Measurements from ENCODE around the gene BTN1A1.

The BTN1A1 gene

GRCh38 chr6:26556263-26557070 lies 56.4 kb downstream of the BTN1A1 start (continued):
- TF ChIP-seq, protein P1, sequence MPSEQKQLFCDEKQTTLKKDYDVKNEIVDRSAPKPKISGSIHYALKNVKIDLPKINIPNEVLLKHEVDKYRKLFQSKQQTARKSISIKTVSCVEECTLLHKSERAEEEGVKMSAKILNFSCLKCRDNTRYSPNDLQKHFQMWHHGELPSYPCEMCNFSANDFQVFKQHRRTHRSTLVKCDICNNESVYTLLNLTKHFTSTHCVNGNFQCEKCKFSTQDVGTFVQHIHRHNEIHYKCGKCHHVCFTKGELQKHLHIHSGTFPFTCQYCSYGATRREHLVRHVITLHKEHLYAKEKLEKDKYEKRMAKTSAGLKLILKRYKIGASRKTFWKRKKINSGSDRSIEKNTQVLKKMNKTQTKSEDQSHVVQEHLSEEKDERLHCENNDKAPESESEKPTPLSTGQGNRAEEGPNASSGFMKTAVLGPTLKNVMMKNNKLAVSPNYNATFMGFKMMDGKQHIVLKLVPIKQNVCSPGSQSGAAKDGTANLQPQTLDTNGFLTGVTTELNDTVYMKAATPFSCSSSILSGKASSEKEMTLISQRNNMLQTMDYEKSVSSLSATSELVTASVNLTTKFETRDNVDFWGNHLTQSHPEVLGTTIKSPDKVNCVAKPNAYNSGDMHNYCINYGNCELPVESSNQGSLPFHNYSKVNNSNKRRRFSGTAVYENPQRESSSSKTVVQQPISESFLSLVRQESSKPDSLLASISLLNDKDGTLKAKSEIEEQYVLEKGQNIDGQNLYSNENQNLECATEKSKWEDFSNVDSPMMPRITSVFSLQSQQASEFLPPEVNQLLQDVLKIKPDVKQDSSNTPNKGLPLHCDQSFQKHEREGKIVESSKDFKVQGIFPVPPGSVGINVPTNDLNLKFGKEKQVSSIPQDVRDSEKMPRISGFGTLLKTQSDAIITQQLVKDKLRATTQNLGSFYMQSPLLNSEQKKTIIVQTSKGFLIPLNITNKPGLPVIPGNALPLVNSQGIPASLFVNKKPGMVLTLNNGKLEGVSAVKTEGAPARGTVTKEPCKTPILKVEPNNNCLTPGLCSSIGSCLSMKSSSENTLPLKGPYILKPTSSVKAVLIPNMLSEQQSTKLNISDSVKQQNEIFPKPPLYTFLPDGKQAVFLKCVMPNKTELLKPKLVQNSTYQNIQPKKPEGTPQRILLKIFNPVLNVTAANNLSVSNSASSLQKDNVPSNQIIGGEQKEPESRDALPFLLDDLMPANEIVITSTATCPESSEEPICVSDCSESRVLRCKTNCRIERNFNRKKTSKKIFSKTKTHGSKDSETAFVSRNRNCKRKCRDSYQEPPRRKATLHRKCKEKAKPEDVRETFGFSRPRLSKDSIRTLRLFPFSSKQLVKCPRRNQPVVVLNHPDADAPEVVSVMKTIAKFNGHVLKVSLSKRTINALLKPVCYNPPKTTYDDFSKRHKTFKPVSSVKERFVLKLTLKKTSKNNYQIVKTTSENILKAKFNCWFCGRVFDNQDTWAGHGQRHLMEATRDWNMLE (tag by site-specific recombination; conservative IDR thresholded peaks at IDR 0.05; ENCODE audit: low read depth): no peak
- TF ChIP-seq TRIM28 (IDR thresholded peaks at IDR 0.05; ENCODE audit: borderline replicate concordance, low read length) (peak; percentile 77; the same call in 1 of the 2 replicates), ZNF146 (tag by site-specific recombination; IDR thresholded peaks at IDR 0.05) (no peak), ZBTB7A (tag by site-specific recombination; IDR thresholded peaks at IDR 0.05; ENCODE audit: low read depth) (no peak; the same call in 1 of the 2 replicates), ZNF521 (tag by site-specific recombination; IDR thresholded peaks at IDR 0.05) (no peak), ZNF23 (tag by site-specific recombination; IDR thresholded peaks at IDR 0.05; ENCODE audit: borderline replicate concordance) (no peak), ATF2 (tag by site-specific recombination; IDR thresholded peaks at IDR 0.05; ENCODE audit: low read depth) (no peak), GFI1B (tag by site-specific recombination; IDR thresholded peaks at IDR 0.05) (no peak), ZNF645 (tag by site-specific recombination; IDR thresholded peaks at IDR 0.05) (no peak), ZNF19 (tag by site-specific recombination; IDR thresholded peaks at IDR 0.05; ENCODE audit: low read depth) (no peak), ZNF473 (tag by site-specific recombination; IDR thresholded peaks at IDR 0.05) (no peak), ZNF302 (tag by site-specific recombination; IDR thresholded peaks at IDR 0.05; ENCODE audit: low read depth) (no peak), AEBP2 (tag by site-specific recombination; IDR thresholded peaks at IDR 0.05; ENCODE audit: borderline replicate concordance) (no peak), ZNF133 (tag by site-specific recombination; IDR thresholded peaks at IDR 0.05) (no peak), ZNF600 (tag by site-specific recombination; IDR thresholded peaks at IDR 0.05) (peak; percentile 79), SCRT2 (tag by site-specific recombination; IDR thresholded peaks at IDR 0.05) (no peak), ZNF561 (tag by site-specific recombination; IDR thresholded peaks at IDR 0.05; ENCODE audit: borderline replicate concordance) (peak; percentile 91), ZNF354C (tag by site-specific recombination; IDR thresholded peaks at IDR 0.05; ENCODE audit: borderline replicate concordance, low read depth) (no peak), ZNF560 (tag by site-specific recombination; IDR thresholded peaks at IDR 0.05; ENCODE audit: borderline replicate concordance) (no peak), ZNF610 (tag by site-specific recombination; IDR thresholded peaks at IDR 0.05; ENCODE audit: borderline replicate concordance) (no peak), ZNF596 (tag by site-specific recombination; IDR thresholded peaks at IDR 0.05) (peak; percentile 53; the same call in 1 of the 2 replicates), ZNF433 (tag by site-specific recombination; IDR thresholded peaks at IDR 0.05; ENCODE audit: low read depth) (no peak)
- TF ChIP-seq, protein P2, sequence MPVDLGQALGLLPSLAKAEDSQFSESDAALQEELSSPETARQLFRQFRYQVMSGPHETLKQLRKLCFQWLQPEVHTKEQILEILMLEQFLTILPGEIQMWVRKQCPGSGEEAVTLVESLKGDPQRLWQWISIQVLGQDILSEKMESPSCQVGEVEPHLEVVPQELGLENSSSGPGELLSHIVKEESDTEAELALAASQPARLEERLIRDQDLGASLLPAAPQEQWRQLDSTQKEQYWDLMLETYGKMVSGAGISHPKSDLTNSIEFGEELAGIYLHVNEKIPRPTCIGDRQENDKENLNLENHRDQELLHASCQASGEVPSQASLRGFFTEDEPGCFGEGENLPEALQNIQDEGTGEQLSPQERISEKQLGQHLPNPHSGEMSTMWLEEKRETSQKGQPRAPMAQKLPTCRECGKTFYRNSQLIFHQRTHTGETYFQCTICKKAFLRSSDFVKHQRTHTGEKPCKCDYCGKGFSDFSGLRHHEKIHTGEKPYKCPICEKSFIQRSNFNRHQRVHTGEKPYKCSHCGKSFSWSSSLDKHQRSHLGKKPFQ (tag by site-specific recombination; IDR thresholded peaks at IDR 0.05): peak; percentile 66; the same call in 1 of the 2 replicates
- TF ChIP-seq, protein P3, sequence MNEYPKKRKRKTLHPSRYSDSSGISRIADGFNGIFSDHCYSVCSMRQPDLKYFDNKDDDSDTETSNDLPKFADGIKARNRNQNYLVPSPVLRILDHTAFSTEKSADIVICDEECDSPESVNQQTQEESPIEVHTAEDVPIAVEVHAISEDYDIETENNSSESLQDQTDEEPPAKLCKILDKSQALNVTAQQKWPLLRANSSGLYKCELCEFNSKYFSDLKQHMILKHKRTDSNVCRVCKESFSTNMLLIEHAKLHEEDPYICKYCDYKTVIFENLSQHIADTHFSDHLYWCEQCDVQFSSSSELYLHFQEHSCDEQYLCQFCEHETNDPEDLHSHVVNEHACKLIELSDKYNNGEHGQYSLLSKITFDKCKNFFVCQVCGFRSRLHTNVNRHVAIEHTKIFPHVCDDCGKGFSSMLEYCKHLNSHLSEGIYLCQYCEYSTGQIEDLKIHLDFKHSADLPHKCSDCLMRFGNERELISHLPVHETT (tag by site-specific recombination; IDR thresholded peaks at IDR 0.05): peak; percentile 86
- TF ChIP-seq, protein P4, sequence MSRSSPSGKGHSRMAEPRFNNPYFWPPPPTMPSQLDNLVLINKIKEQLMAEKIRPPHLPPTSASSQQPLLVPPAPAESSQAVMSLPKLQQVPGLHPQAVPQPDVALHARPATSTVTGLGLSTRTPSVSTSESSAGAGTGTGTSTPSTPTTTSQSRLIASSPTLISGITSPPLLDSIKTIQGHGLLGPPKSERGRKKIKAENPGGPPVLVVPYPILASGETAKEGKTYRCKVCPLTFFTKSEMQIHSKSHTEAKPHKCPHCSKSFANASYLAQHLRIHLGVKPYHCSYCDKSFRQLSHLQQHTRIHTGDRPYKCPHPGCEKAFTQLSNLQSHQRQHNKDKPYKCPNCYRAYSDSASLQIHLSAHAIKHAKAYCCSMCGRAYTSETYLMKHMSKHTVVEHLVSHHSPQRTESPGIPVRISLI (tag by site-specific recombination; IDR thresholded peaks at IDR 0.05): peak; percentile 84
